RPMI8226 (cell line): ENCODE measurements around the gene PCSK5.

Experiments
- DNase-seq: peaks from one replicate; pipeline ENCODE4 v3.0.0-alpha.2; 2015

Gene PCSK5

GRCh38 chr9:76153902-76154629 is 263.6 kb downstream of the PCSK5 start:
- DNase-seq: no peak

- DNase-seq: no peak
These were observed 264.9 kb downstream of the PCSK5 start for GRCh38 chr9:76155361-76155760.

GRCh38 chr9:76158713-76159112 is 268.2 kb downstream of the PCSK5 start:
- DNase-seq: no peak

GRCh38 chr9:76159293-76159926 is 268.9 kb downstream of the PCSK5 start:
- no peak for DNase-seq

- DNase-seq: no peak
These were observed 270.6 kb downstream of the PCSK5 start for GRCh38 chr9:76161106-76161505.

- no peak for DNase-seq
These were observed 271.1 kb downstream of the PCSK5 start for GRCh38 chr9:76161541-76161940.

- no peak for DNase-seq
These were observed 271.7 kb downstream of the PCSK5 start for GRCh38 chr9:76162086-76162730.

GRCh38 chr9:76162751-76163500 is 272.5 kb downstream of the PCSK5 start:
- no peak for DNase-seq

- no peak for DNase-seq
These were observed 276.1 kb downstream of the PCSK5 start for GRCh38 chr9:76166526-76166925.

- no peak for DNase-seq
These were observed 285.7 kb downstream of the PCSK5 start for GRCh38 chr9:76176171-76176570.

GRCh38 chr9:76177931-76178330 is 287.5 kb downstream of the PCSK5 start:
- DNase-seq: no peak

- DNase-seq: no peak
These were observed 290.1 kb downstream of the PCSK5 start for GRCh38 chr9:76180541-76180940.

GRCh38 chr9:76181020-76181641 is 290.7 kb downstream of the PCSK5 start:
- DNase-seq: no peak

GRCh38 chr9:76181781-76182180 is 291.3 kb downstream of the PCSK5 start:
- DNase-seq: no peak

GRCh38 chr9:76185432-76185831 is 295.0 kb downstream of the PCSK5 start:
- DNase-seq: no peak

- DNase-seq: no peak
These were observed 297.8 kb downstream of the PCSK5 start for GRCh38 chr9:76188286-76188685.

- no peak for DNase-seq
These were observed 298.4 kb downstream of the PCSK5 start for GRCh38 chr9:76188905-76189304.

- DNase-seq: no peak
These were observed 301.0 kb downstream of the PCSK5 start for GRCh38 chr9:76191493-76191892.

- DNase-seq: no peak
These were observed 301.5 kb downstream of the PCSK5 start for GRCh38 chr9:76192013-76192412.

- no peak for DNase-seq
These were observed 304.4 kb downstream of the PCSK5 start for GRCh38 chr9:76194896-76195295.

- no peak for DNase-seq
These were observed 307.9 kb downstream of the PCSK5 start for GRCh38 chr9:76198336-76198735.

GRCh38 chr9:76200315-76200714 is 309.8 kb downstream of the PCSK5 start:
- DNase-seq: no peak

GRCh38 chr9:76200745-76201144 is 310.3 kb downstream of the PCSK5 start:
- DNase-seq: no peak
